SJCRH30 (cell line): ENCODE measurements around the gene TMEM131. TPM values are rescaled to one million over a fixed set of nuclear protein-coding genes. Genes with fewer than 3 reads are reported as not detected.
A peak's percentile ranks its signal among the peaks of the same experiment; 100 is the strongest.

Experiments used
- DNase-seq, 2 experiments: peaks; one replicate each; pipeline ENCODE4 v3.0.0-alpha.2; 2015 to 2020
- H3K27ac ChIP-seq: fragments of 250-450 bp; sonication (Bioruptor Pico); 2 replicates; pipeline ENCODE4 v1.5.1; 2020; ENCODE audit warnings: mild to moderate bottlenecking, moderate library complexity
- H3K27me3 ChIP-seq: fragments of 250-450 bp; sonication (Bioruptor Pico); 2 replicates; pipeline ENCODE4 v1.5.1; 2020; ENCODE audit warnings: mild to moderate bottlenecking, moderate library complexity
- H3K36me3 ChIP-seq: fragments of 250-450 bp; sonication (Bioruptor Pico); 2 replicates; pipeline ENCODE4 v1.5.1; 2020; ENCODE audit warnings: mild to moderate bottlenecking, moderate library complexity
- H3K4me1 ChIP-seq: fragments of 250-450 bp; sonication (Bioruptor Pico); 2 replicates; pipeline ENCODE4 v1.5.1; 2020; ENCODE audit warnings: mild to moderate bottlenecking, moderate library complexity
- H3K4me3 ChIP-seq: fragments of 250-450 bp; sonication (Bioruptor Pico); 2 replicates; pipeline ENCODE4 v1.5.1; 2020; ENCODE audit warnings: mild to moderate bottlenecking, moderate library complexity
- H3K9me3 ChIP-seq: fragments of 250-450 bp; sonication (Bioruptor Pico); replicated peaks from 2 replicates; pipeline ENCODE4 v1.5.1; 2020; ENCODE audit warnings: mild to moderate bottlenecking, moderate library complexity
- total RNA-seq: library from RNA; depleted of rRNA; stranded (reverse); fragments of >200 nt; shearing (Covaris generic); gene quantifications from 2 replicates; pipeline ENCODE4 v1.2.3, GENCODE V29; 2014

The TMEM131 gene
- total RNA-seq, 1 experiment from 2014 or later, result 29.7 TPM

GRCh38 chr2:97727296-97727695, 268.5 kb downstream of the TMEM131 start:
- H3K27ac ChIP-seq, result no peak overlapping the region
- H3K27me3 ChIP-seq, result no peaks in the 10 kb centered on the region
- peaks cover 10% of the 10 kb centered on the region; the same call in 1 of the 2 replicates for H3K9me3 ChIP-seq
- DNase-seq, result no peak
- H3K36me3 ChIP-seq, result no peaks in the 10 kb centered on the region
- H3K4me3 ChIP-seq, result no peak overlapping the region
- peaks cover 10% of the 10 kb centered on the region for H3K4me1 ChIP-seq

GRCh38 chr2:97726261-97727064, 269.3 kb downstream of the TMEM131 start:
- H3K4me3 ChIP-seq, result no peak overlapping the region
- H3K9me3 ChIP-seq, result peaks cover 10% of the 10 kb centered on the region; the same call in 1 of the 2 replicates
- H3K4me1 ChIP-seq, result peaks cover 10% of the 10 kb centered on the region
- DNase-seq, result peak in 1 of 2 experiments; percentile 50
- no peaks in the 10 kb centered on the region for H3K27me3 ChIP-seq
- peak overlapping the region; percentile 38 for H3K27ac ChIP-seq
- no peaks in the 10 kb centered on the region for H3K36me3 ChIP-seq

GRCh38 chr2:97724946-97725688, 270.6 kb downstream of the TMEM131 start:
- H3K27me3 ChIP-seq, result no peaks in the 10 kb centered on the region
- H3K27ac ChIP-seq, result no peak overlapping the region
- no peak overlapping the region for H3K4me3 ChIP-seq
- no peak for DNase-seq
- H3K9me3 ChIP-seq, result peaks cover 6% of the 10 kb centered on the region; the same call in 1 of the 2 replicates
- no peaks in the 10 kb centered on the region for H3K36me3 ChIP-seq
- H3K4me1 ChIP-seq, result peaks cover 10% of the 10 kb centered on the region

GRCh38 chr2:97724501-97724900, 271.2 kb downstream of the TMEM131 start:
- no peak for DNase-seq
- no peak overlapping the region for H3K4me3 ChIP-seq
- H3K4me1 ChIP-seq, result peaks cover 10% of the 10 kb centered on the region
- 0 out of 2 replicates have a peak, but pooled peaks cover 3% of the 10 kb centered on the region for H3K9me3 ChIP-seq
- no peaks in the 10 kb centered on the region for H3K36me3 ChIP-seq
- H3K27ac ChIP-seq, result no peak overlapping the region
- H3K27me3 ChIP-seq, result no peaks in the 10 kb centered on the region

GRCh38 chr2:97724073-97724410, 271.7 kb downstream of the TMEM131 start:
- Histone ChIP-seq H3K36me3 (no peaks in the 10 kb centered on the region), H3K4me3 (no peak overlapping the region), H3K27me3 (no peaks in the 10 kb centered on the region), H3K4me1 (peaks cover 10% of the 10 kb centered on the region), H3K27ac (no peak overlapping the region), H3K9me3 (0 out of 2 replicates have a peak, but pooled peaks cover 3% of the 10 kb centered on the region)
- no peak for DNase-seq

- no peaks in the 10 kb centered on the region for H3K36me3 ChIP-seq
- H3K27me3 ChIP-seq, result no peaks in the 10 kb centered on the region
- no peak overlapping the region for H3K4me3 ChIP-seq
- no peak for DNase-seq
- 0 out of 2 replicates have a peak, but pooled peaks cover 3% of the 10 kb centered on the region for H3K9me3 ChIP-seq
- peaks cover 10% of the 10 kb centered on the region for H3K4me1 ChIP-seq
- no peak overlapping the region for H3K27ac ChIP-seq
Observed at GRCh38 chr2:97723156-97724072, 272.3 kb downstream of the TMEM131 start.

- H3K27ac ChIP-seq, result no peak overlapping the region
- H3K4me1 ChIP-seq, result peaks cover 13% of the 10 kb centered on the region
- DNase-seq, result no peak
- 0 out of 2 replicates have a peak, but pooled peaks cover 3% of the 10 kb centered on the region for H3K9me3 ChIP-seq
- H3K36me3 ChIP-seq, result no peaks in the 10 kb centered on the region
- H3K27me3 ChIP-seq, result no peaks in the 10 kb centered on the region
- H3K4me3 ChIP-seq, result no peak overlapping the region
Observed at GRCh38 chr2:97722227-97722626, 273.5 kb downstream of the TMEM131 start.

- no peak overlapping the region for H3K27ac ChIP-seq
- DNase-seq, result no peak
- no peaks in the 10 kb centered on the region for H3K36me3 ChIP-seq
- no peaks in the 10 kb centered on the region for H3K9me3 ChIP-seq
- H3K4me1 ChIP-seq, result peaks cover 8% of the 10 kb centered on the region
- no peaks in the 10 kb centered on the region for H3K27me3 ChIP-seq
- H3K4me3 ChIP-seq, result no peak overlapping the region
Observed at GRCh38 chr2:97720746-97721145, 275.0 kb downstream of the TMEM131 start.

GRCh38 chr2:97719362-97720155, 276.2 kb downstream of the TMEM131 start:
- Histone ChIP-seq H3K4me3 (no peak overlapping the region), H3K4me1 (peaks cover 7% of the 10 kb centered on the region; the same call in 1 of the 2 replicates), H3K36me3 (no peaks in the 10 kb centered on the region), H3K27ac (no peak overlapping the region), H3K9me3 (no peaks in the 10 kb centered on the region), H3K27me3 (no peaks in the 10 kb centered on the region)
- no peak for DNase-seq

GRCh38 chr2:97718942-97719341, 276.8 kb downstream of the TMEM131 start:
- no peak overlapping the region for H3K27ac ChIP-seq
- no peaks in the 10 kb centered on the region for H3K9me3 ChIP-seq
- no peaks in the 10 kb centered on the region for H3K36me3 ChIP-seq
- H3K4me1 ChIP-seq, result peaks cover 7% of the 10 kb centered on the region; the same call in 1 of the 2 replicates
- H3K4me3 ChIP-seq, result no peak overlapping the region
- H3K27me3 ChIP-seq, result no peaks in the 10 kb centered on the region
- DNase-seq, result no peak

- peaks cover 7% of the 10 kb centered on the region; the same call in 1 of the 2 replicates for H3K4me1 ChIP-seq
- no peak overlapping the region for H3K27ac ChIP-seq
- H3K27me3 ChIP-seq, result no peaks in the 10 kb centered on the region
- H3K9me3 ChIP-seq, result no peaks in the 10 kb centered on the region
- no peaks in the 10 kb centered on the region for H3K36me3 ChIP-seq
- no peak for DNase-seq
- H3K4me3 ChIP-seq, result no peak overlapping the region
Observed at GRCh38 chr2:97718051-97718882, 277.5 kb downstream of the TMEM131 start.

- Histone ChIP-seq H3K27me3 (no peaks in the 10 kb centered on the region), H3K9me3 (no peaks in the 10 kb centered on the region), H3K36me3 (no peaks in the 10 kb centered on the region), H3K4me3 (no peak overlapping the region), H3K4me1 (peaks cover 7% of the 10 kb centered on the region; the same call in 1 of the 2 replicates), H3K27ac (no peak overlapping the region)
- DNase-seq, result peak in 1 of 2 experiments; percentile 73
Observed at GRCh38 chr2:97717613-97717995, 278.1 kb downstream of the TMEM131 start.
